ENCODE results near the gene GLE1. TPM values are rescaled to one million over a fixed set of nuclear protein-coding genes. Genes with fewer than 3 reads are reported as not detected.

The GLE1 gene
- total and polyA plus RNA-seq, 5 experiments from 2014 or later, result 17.4 to 30.7 (median 26.4) TPM

DNA sequence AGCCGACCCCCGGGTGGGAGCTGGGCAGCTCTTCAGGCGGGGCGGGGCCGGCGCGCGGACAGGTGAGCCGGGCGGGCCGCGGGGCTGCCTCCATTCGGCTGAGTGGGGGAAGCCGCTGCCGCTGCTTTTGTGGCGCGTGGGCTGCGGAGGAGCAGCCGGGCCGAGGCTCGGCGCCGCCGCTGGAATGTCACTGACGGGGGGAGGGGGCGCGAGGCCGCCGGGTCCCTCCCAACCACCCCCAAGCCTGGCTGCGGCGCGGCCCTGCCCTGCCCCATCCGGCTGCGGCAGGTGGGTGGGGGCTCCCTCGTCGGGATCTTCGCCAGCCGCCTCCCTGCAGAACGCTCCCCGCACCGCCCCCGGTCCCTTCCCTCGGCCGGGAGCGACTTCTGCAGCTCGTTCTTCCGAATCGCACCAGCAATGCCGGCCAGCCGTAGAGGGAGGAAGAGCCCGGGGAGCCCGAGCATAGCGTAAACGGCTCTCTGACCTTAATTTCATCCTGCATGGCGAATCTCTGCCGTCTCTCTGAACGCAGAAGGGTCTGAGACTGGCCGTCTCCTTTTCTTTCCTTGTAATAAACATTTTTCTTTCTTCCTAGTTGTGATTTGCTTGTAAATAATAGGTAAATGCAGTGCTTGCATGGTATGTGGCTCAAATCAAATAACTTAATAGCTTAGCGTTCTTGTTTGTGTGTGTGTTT, 48.4 kb downstream of the GLE1 start:
- Mint-ChIP-seq H3K4me3 (peak overlapping the region in 1 of 10 donors; percentile 92), H3K27ac (no peak overlapping the region), H3K4me1 (peaks cover 12 to 40% (median 27%) of the 10 kb centered on the region in 4 donors), H3K9me3 (no peaks in the 10 kb centered on the region), H3K27me3 (no peaks in the 10 kb centered on the region), H3K36me3 (peaks cover 0 to 2% (median 0%) of the 10 kb centered on the region in 3 donors)
- ATAC-seq (peak; percentile 25 to 39), DNase-seq (peak in 3 of 10 donors; percentile 37 to 59 (median 45))
- POLR2A ChIA-PET, result interaction anchor here (0.5 to 3.9 kb wide), 16 partner anchors 9 to 519 kb away, joined by 3 to 19 read pairs (median 4); partner anchors contain the start of genes GLE1 and SET

DNA sequence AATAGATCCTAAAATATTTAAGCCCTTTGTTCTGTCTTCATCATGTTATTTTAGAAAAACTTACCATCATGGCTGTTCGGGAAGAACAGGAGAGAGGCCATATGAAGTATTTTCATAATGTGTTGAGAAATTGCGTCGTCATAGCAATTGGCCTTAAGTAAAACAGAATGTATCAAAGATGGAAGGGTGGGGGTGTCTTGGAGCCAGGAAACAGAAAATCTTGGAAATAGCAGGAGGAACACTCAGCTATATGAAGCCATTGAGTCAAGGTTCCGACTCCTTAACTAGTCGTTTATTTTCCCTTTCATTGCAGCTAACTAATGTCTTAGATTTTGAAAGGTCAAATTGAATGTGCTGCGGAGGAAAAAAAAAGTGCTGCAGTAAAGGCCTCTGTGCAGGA, 49.2 kb downstream of the GLE1 start:
- DNase-seq (no peak), ATAC-seq (no peak)
- POLR2A ChIA-PET, result interaction anchor here (0.6 to 3.9 kb wide), 8 partner anchors 10 to 136 kb away, joined by 3 to 19 read pairs (median 4); partner anchors contain the start of genes GLE1 and SET
- Mint-ChIP-seq H3K4me1 (peaks cover 16 to 45% (median 35%) of the 10 kb centered on the region in 4 donors), H3K9me3 (no peaks in the 10 kb centered on the region), H3K4me3 (no peak overlapping the region), H3K27ac (no peak overlapping the region), H3K36me3 (peaks cover 0 to 2% (median 0%) of the 10 kb centered on the region in 3 donors), H3K27me3 (no peaks in the 10 kb centered on the region)

DNA sequence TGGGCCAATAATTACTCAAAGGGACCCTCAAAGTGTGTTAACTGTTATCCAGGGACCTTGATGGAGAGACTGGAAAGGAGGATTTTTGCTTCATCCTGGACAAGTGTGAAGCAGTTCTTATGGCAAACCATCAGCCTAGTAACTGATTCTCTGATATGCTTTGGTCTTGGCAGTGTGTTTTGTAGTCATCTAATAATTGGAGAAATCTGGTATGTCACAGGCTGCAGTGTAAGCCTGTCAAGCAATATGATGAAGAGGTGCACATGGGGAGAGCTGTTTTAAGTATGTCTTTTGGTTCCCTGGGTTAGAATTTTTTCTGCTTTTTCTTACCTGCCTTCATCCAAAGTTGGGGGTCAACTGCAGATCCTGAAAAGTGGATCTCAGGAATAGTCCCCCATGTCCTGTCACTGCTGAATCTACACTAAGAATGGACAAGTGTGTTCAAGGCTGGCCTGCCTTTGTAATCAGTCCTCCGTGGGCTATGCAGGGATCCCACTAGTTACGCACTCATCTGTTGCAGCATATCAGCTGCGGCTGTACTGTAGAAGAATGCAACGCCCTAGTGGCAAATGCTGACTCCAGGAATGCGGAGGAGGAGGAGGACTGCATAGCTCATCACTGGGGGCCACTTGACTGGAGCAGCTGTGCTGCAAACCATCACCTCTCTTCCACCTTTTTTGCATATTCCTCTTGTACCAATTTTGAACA, 49.8 kb downstream of the GLE1 start:
- no peaks in the 10 kb centered on the region for H3K27me3 Mint-ChIP-seq
- DNase-seq (peak in 5 of 10 donors; percentile 10 to 62 (median 13)), ATAC-seq (no peak)
- H3K36me3 Mint-ChIP-seq, result no peaks in the 10 kb centered on the region
- H3K27ac Mint-ChIP-seq, result no peak overlapping the region
- H3K4me1 Mint-ChIP-seq, result peaks cover 21 to 51% (median 41%) of the 10 kb centered on the region in 4 donors
- H3K4me3 Mint-ChIP-seq, result no peak overlapping the region
- POLR2A ChIA-PET, result interaction anchor here (0.6 to 3.9 kb wide), 5 partner anchors 11 to 95 kb away, joined by 3 to 19 read pairs (median 3); partner anchors contain the start of gene GLE1
- H3K9me3 Mint-ChIP-seq, result no peaks in the 10 kb centered on the region

GRCh38 chr9:128555180-128555721, 50.7 kb downstream of the GLE1 start:
- no peaks in the 10 kb centered on the region for H3K9me3 Mint-ChIP-seq
- no peaks in the 10 kb centered on the region for H3K36me3 Mint-ChIP-seq
- no peaks in the 10 kb centered on the region for H3K27me3 Mint-ChIP-seq
- no peak for DNase-seq
- peaks cover 19 to 49% (median 39%) of the 10 kb centered on the region in 4 donors for H3K4me1 Mint-ChIP-seq
- no peak overlapping the region for H3K27ac Mint-ChIP-seq
- POLR2A ChIA-PET, result interaction anchor here (0.7 to 1.0 kb wide), 2 partner anchors 35 to 263 kb away, joined by 3 to 4 read pairs; partner anchors contain the start of gene ENDOG
- ATAC-seq, result no peak
- no peak overlapping the region for H3K4me3 Mint-ChIP-seq

DNA sequence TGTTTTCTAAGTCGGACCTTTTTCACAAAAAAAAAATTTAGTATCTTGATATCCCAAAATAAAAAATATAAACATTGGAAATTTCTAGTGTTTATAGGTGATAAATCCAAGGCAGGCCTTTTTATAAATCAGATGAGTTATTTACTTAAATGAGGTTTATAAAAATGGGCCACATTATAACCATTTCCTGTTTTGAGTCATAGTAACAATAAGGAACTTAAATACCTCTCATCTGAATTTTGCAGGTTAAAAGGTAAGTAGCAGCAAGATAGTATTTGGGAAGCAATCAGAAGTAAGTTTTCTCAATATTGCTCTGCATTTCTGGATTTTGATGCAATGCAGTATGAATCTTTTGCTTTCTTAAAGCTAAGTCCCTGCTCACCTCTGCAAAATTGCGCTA, 51.8 kb downstream of the GLE1 start:
- ATAC-seq, result no peak
- Mint-ChIP-seq H3K4me1 (peaks cover 19 to 43% (median 34%) of the 10 kb centered on the region in 4 donors), H3K27me3 (no peaks in the 10 kb centered on the region), H3K36me3 (no peaks in the 10 kb centered on the region), H3K4me3 (peak overlapping the region in 8 of 10 donors; percentile 15 to 59 (median 40)), H3K9me3 (no peaks in the 10 kb centered on the region), H3K27ac (peak overlapping the region in 3 of 10 donors; percentile 4 to 61 (median 22))
- DNase-seq, result no peak
- POLR2A ChIA-PET, result interaction anchor here (1.0 to 1.1 kb wide), 2 partner anchors 23 to 262 kb away, joined by 3 read pairs; partner anchors contain the start of gene ENDOG

- peak overlapping the region in 8 of 10 donors; percentile 22 to 59 (median 48) for H3K4me3 Mint-ChIP-seq
- H3K4me1 Mint-ChIP-seq, result peaks cover 13 to 39% (median 32%) of the 10 kb centered on the region in 4 donors
- POLR2A ChIA-PET, result interaction anchor here (1.1 kb wide), 1 partner anchor 22 kb away, joined by 3 read pairs; no protein-coding TSS in a partner anchor
Observed at GRCh38 chr9:128556926-128557634, 52.6 kb downstream of the GLE1 start.

GRCh38 chr9:128558431-128559310, 54.2 kb downstream of the GLE1 start:
- DNase-seq, result peak; percentile 26 to 82 (median 61)
- peak; percentile 73 to 85 for ATAC-seq
- POLR2A ChIA-PET, result interaction anchor here (0.7 to 0.9 kb wide), 2 partner anchors 50 to 767 kb away, joined by 3 read pairs; no protein-coding TSS in a partner anchor
- Mint-ChIP-seq H3K4me1 (peaks cover 18 to 42% (median 35%) of the 10 kb centered on the region in 4 donors), H3K4me3 (peak overlapping the region; percentile 36 to 82 (median 61)), H3K27ac (peak overlapping the region; percentile 63 to 96 (median 86)), H3K9me3 (no peaks in the 10 kb centered on the region), H3K27me3 (no peaks in the 10 kb centered on the region), H3K36me3 (peaks cover 0 to 12% (median 3%) of the 10 kb centered on the region in 3 donors)

More at GRCh38 chr9:128556926-128557634, 52.6 kb downstream of the GLE1 start:
- no peak for ATAC-seq
- Mint-ChIP-seq H3K36me3 (peaks cover 0 to 4% (median 3%) of the 10 kb centered on the region in 3 donors), H3K27ac (peak overlapping the region in 7 of 10 donors; percentile 14 to 64 (median 34)), H3K9me3 (no peaks in the 10 kb centered on the region), H3K27me3 (no peaks in the 10 kb centered on the region)
- no peak for DNase-seq

DNA sequence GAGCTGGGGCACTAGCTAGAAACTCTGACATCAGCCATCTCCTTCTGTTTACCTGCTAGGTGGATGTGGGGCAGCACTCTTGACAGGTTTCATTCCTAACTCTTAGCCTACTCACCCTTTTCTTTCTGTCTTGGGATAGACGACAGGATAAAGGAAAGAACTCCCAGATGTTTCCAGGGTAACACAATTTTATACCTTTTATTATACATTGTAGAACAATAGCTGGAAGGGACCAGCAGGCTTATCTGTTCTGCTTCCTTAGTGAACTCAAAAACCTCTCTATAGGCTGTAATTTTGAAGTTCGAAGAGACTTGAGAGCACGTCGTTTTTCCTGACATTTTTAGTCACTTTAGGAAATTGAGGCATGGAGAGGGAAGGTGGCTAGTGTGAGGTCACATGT, 61.1 kb downstream of the GLE1 start:
- no peak for DNase-seq
- POLR2A ChIA-PET, result no interaction called here
- peaks cover 17 to 36% (median 24%) of the 10 kb centered on the region in 4 donors for H3K4me1 Mint-ChIP-seq
- no peaks in the 10 kb centered on the region for H3K9me3 Mint-ChIP-seq
- H3K36me3 Mint-ChIP-seq, result peaks cover 7 to 52% (median 12%) of the 10 kb centered on the region in 3 donors
- ATAC-seq, result no peak
- no peak overlapping the region for H3K4me3 Mint-ChIP-seq
- no peaks in the 10 kb centered on the region for H3K27me3 Mint-ChIP-seq
- peak overlapping the region in 5 of 10 donors; percentile 26 to 58 (median 33) for H3K27ac Mint-ChIP-seq

- Mint-ChIP-seq H3K4me1 (peaks cover 14 to 26% (median 19%) of the 10 kb centered on the region in 4 donors), H3K27ac (peak overlapping the region in 3 of 10 donors; percentile 43 to 79 (median 65)), H3K9me3 (no peaks in the 10 kb centered on the region), H3K4me3 (no peak overlapping the region), H3K36me3 (peaks cover 7 to 67% (median 12%) of the 10 kb centered on the region in 3 donors), H3K27me3 (no peaks in the 10 kb centered on the region)
- DNase-seq (no peak), ATAC-seq (no peak)
- POLR2A ChIA-PET, result interaction anchor here (0.6 kb wide), 1 partner anchor 331 kb away, joined by 3 read pairs; no protein-coding TSS in a partner anchor
Observed at GRCh38 chr9:128568470-128569078, 64.1 kb downstream of the GLE1 start.

GRCh38 chr9:128575469-128575868, 71.0 kb downstream of the GLE1 start:
- POLR2A ChIA-PET, result interaction anchor here (0.6 to 1.1 kb wide), 2 partner anchors 23 to 331 kb away, joined by 4 to 5 read pairs; partner anchors contain the start of gene SPTAN1
- ATAC-seq (no peak), DNase-seq (no peak)
- H3K27ac Mint-ChIP-seq, result peak overlapping the region in 5 of 10 donors; percentile 19 to 83 (median 32)
- H3K9me3 Mint-ChIP-seq, result no peaks in the 10 kb centered on the region
- no peak overlapping the region for H3K4me3 Mint-ChIP-seq
- peaks cover 0 to 92% (median 15%) of the 10 kb centered on the region in 3 donors for H3K36me3 Mint-ChIP-seq
- no peaks in the 10 kb centered on the region for H3K27me3 Mint-ChIP-seq
- peaks cover 0 to 13% (median 8%) of the 10 kb centered on the region in 4 donors for H3K4me1 Mint-ChIP-seq
